Body of pancreas (tissue), 4 donors: Measurements from ENCODE around the gene WRNIP1. TPM values are rescaled to one million over a fixed set of nuclear protein-coding genes. Genes with fewer than 3 reads are reported as not detected.
A peak's percentile ranks its signal among the peaks of the same experiment; 100 is the strongest.

Experiments
- ATAC-seq: fragments of 150-250 bp; one replicate; pipeline ENCODE4 v1.9.1; 2016
- DNase-seq, 4 donors: peaks; one replicate each; pipeline ENCODE4 v3.0.0-alpha.2; 2019
- H3K27ac ChIP-seq, 4 donors: fragments of 200-600 bp; sonication (generic); 1 replicate in 3 of 4; 2 replicates in 1 of 4; pipeline versions ENCODE4 v1.5.1 to v1.6.1; 2016 to 2019; ENCODE audit warnings: mild to moderate bottlenecking in 1 of 4, mixed read lengths in 1 of 4, moderate library complexity in 1 of 4
- H3K27me3 ChIP-seq, 2 donors: fragments of 200-600 bp; sonication (generic); one replicate each; pipeline ENCODE4 v1.6.0; 2016; ENCODE audit warnings: mild to moderate bottlenecking in 1 of 2
- H3K36me3 ChIP-seq, 2 donors: fragments of 200-600 bp; sonication (generic); replicated peaks in 1 of 2; 2 replicates each; pipeline ENCODE4 v1.5.1; 2016; ENCODE audit warnings: low read depth in 2 of 2; ENCODE audit not compliant: insufficient read depth in 1 of 2
- H3K4me1 ChIP-seq: fragments of 200-600 bp; sonication (generic); one replicate; pipeline ENCODE4 v1.6.0; 2016
- H3K4me3 ChIP-seq, 2 donors: fragments of 200-600 bp; sonication (generic); 1 replicate in 1 of 2; 2 replicates in 1 of 2; pipeline ENCODE4 v1.5.1; 2016 to 2019
- H3K9me3 ChIP-seq, 3 donors: fragments of 200-600 bp; sonication (generic); 1 replicate in 2 of 3; 2 replicates in 1 of 3; pipeline ENCODE4 v1.5.1; 2016
- POLR2A ChIP-seq, 3 donors: fragments of 450-650 bp; IDR thresholded peaks; one replicate each; pipeline ENCODE4 v1.6.1; 2016; ENCODE audit warnings: antibody characterized with exemption in 3 of 3, mild to moderate bottlenecking in 2 of 3
- WGBS, 2 donors: methylation state at CpG; one replicate each; pipeline ENCODE4 v1.1.5; 2017; 5-methylcytosine and 5-hydroxymethylcytosine counted together
- intact Hi-C: fragments of 100-400 bp; cut with DNase I; formaldehyde crosslinking; loops from one replicate; pipeline ENCODE4 v1.15.1; 2023
- total RNA-seq, 2 donors: library from RNA; depleted of rRNA; stranded (reverse); fragments of >200 nt; gene quantifications; one replicate each; pipeline ENCODE4 v1.1.0, GENCODE V29; 2016
- TF ChIP-seq, protein P1 (sequence below), 7 experiments: fragments of 450-650 bp in 4 of 7; fragments of 200-600 bp in 3 of 7; sonication (generic) in 3 of 7; IDR thresholded peaks; one replicate each; pipeline ENCODE4 v1.5.1; 2016 to 2019; ENCODE audit warnings: antibody characterized with exemption in 7 of 7

The WRNIP1 gene
- total RNA-seq, 2 donors from 2014 or later: 61.0 to 62.0 TPM

- no peak for ATAC-seq
- Histone ChIP-seq H3K4me1 (peaks cover 40% of the 10 kb centered on the region), H3K27ac (no peak overlapping the region), H3K27me3 (no peaks in the 10 kb centered on the region), H3K9me3 (no peaks in the 10 kb centered on the region), H3K4me3 (no peak overlapping the region), H3K36me3 (no peaks in the 10 kb centered on the region)
- DNase-seq: no peak
- 94 to 99% methylated on average over 3 of the region's 3 CpGs for WGBS, 2 donors
- no peak for TF ChIP-seq POLR2A (IDR thresholded peaks at IDR 0.05)
- TF ChIP-seq, protein P1, sequence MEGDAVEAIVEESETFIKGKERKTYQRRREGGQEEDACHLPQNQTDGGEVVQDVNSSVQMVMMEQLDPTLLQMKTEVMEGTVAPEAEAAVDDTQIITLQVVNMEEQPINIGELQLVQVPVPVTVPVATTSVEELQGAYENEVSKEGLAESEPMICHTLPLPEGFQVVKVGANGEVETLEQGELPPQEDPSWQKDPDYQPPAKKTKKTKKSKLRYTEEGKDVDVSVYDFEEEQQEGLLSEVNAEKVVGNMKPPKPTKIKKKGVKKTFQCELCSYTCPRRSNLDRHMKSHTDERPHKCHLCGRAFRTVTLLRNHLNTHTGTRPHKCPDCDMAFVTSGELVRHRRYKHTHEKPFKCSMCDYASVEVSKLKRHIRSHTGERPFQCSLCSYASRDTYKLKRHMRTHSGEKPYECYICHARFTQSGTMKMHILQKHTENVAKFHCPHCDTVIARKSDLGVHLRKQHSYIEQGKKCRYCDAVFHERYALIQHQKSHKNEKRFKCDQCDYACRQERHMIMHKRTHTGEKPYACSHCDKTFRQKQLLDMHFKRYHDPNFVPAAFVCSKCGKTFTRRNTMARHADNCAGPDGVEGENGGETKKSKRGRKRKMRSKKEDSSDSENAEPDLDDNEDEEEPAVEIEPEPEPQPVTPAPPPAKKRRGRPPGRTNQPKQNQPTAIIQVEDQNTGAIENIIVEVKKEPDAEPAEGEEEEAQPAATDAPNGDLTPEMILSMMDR (IDR thresholded peaks at IDR 0.05): no peak
- intact Hi-C loops: no loop called here
Observed at GRCh38 chr6:2812695-2813094, 47.5 kb downstream of the WRNIP1 start.

DNA sequence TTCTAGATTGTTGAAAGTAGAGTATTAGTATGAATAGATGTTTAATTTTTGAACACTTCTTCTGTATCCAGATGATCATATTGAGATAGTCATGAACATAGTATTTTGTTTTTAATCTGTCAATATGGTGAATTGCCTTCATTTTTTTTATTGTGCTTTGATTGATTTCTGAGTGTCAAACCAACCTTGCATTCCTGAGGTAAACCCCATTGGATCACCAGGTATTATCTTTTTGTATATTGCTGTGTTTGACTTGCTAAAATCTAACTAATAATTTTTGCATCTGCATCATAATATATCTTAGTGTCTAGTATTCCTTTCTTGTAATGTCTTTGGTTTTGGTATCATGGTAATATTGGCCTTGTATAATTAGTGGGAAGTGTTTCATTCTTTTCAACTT lies 51.0 kb downstream of the WRNIP1 start:
- H3K4me1 ChIP-seq: peaks cover 22% of the 10 kb centered on the region
- TF ChIP-seq, protein P1 (IDR thresholded peaks at IDR 0.05): no peak
- TF ChIP-seq POLR2A (IDR thresholded peaks at IDR 0.05): no peak
- H3K9me3 ChIP-seq: no peaks in the 10 kb centered on the region
- intact Hi-C loops: no loop called here
- no peak overlapping the region for H3K27ac ChIP-seq
- H3K27me3 ChIP-seq: no peaks in the 10 kb centered on the region
- no peaks in the 10 kb centered on the region for H3K36me3 ChIP-seq
- no peak for ATAC-seq
- H3K4me3 ChIP-seq: no peak overlapping the region
- no peak for DNase-seq

GRCh38 chr6:2817903-2818443 lies 52.8 kb downstream of the WRNIP1 start:
- 7 to 9% methylated on average over 4 of the region's 4 CpGs for WGBS, 2 donors

DNA sequence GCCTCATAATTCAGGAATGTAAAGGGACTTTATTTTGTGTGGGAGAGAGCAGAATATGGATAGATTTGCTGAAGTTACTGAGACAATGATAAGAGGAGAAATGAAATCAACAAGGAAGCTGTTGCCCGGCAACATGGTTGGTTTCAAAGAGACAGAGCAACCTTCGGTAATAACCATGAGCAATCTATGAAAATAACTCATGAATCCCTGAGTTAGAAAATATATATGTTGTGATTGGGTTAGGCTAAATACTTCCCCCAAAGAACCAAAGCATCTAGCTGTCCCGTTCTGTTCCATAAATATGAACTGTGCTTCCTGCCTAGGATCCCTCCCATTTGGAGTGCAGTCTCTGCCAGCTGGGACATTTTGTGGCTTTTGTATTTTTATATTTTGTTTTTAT lies 53.4 kb downstream of the WRNIP1 start:
- intact Hi-C loops: no loop called here
- TF ChIP-seq, protein P1 (IDR thresholded peaks at IDR 0.05): no peak
- TF ChIP-seq POLR2A (IDR thresholded peaks at IDR 0.05): no peak
- Histone ChIP-seq H3K27ac (peak overlapping the region; percentile 30 to 83 (median 68)), H3K36me3 (no peaks in the 10 kb centered on the region), H3K4me1 (peaks cover 21% of the 10 kb centered on the region), H3K27me3 (no peaks in the 10 kb centered on the region), H3K9me3 (no peaks in the 10 kb centered on the region), H3K4me3 (no peak overlapping the region)
- DNase-seq: peak in 3 of 4 donors; percentile 44 to 72 (median 61)
- peak; percentile 83 for ATAC-seq
- 8 to 11% methylated on average over 3 of the region's 3 CpGs for WGBS, 2 donors

More at GRCh38 chr6:2817903-2818443, 52.8 kb downstream of the WRNIP1 start:
- ATAC-seq (peak; percentile 85), DNase-seq (no peak)
- intact Hi-C loops: no loop called here
- Histone ChIP-seq H3K4me3 (no peak overlapping the region), H3K27ac (peak overlapping the region; percentile 30 to 83 (median 68)), H3K9me3 (no peaks in the 10 kb centered on the region), H3K27me3 (no peaks in the 10 kb centered on the region), H3K4me1 (peaks cover 21% of the 10 kb centered on the region), H3K36me3 (no peaks in the 10 kb centered on the region)
- no peak for TF ChIP-seq POLR2A (IDR thresholded peaks at IDR 0.05)
- TF ChIP-seq, protein P1 (IDR thresholded peaks at IDR 0.05): no peak

DNA sequence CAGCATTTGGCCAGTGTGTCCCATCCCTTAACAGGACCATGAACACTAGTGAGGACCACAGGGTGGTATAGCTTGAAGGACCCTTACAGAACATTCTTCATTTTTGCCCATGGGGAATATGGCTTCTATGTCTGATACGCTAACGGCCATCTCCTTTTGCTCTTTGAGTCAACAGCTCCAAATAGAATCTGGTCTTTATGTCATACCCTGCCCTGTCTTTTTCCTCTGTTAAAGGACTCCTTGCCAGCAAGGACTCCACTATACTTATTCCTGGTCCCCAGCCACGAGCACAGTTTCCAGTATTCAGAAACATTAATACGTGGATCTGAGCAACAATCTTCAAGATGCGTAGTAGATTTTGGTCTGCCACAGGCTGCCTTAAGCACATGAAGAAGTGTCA lies 53.9 kb downstream of the WRNIP1 start:
- intact Hi-C loops: no loop called here
- H3K4me1 ChIP-seq: peaks cover 21% of the 10 kb centered on the region
- 91 to 93% methylated on average over 5 of the region's 5 CpGs for WGBS, 2 donors
- TF ChIP-seq, protein P1 (IDR thresholded peaks at IDR 0.05): no peak
- TF ChIP-seq POLR2A (IDR thresholded peaks at IDR 0.05): no peak
- H3K27ac ChIP-seq: peak overlapping the region; percentile 30 to 83 (median 68)
- no peaks in the 10 kb centered on the region for H3K27me3 ChIP-seq
- no peak for ATAC-seq
- no peaks in the 10 kb centered on the region for H3K9me3 ChIP-seq
- no peak overlapping the region for H3K4me3 ChIP-seq
- no peaks in the 10 kb centered on the region for H3K36me3 ChIP-seq
- no peak for DNase-seq
